Heart right ventricle (tissue), 16 donors: ENCODE results near the gene FHAD1. TPM values are rescaled to one million over a fixed set of nuclear protein-coding genes. Genes with fewer than 3 reads are reported as not detected.

Experiments
- ATAC-seq, 8 donors: fragments of 200-7000 bp; cut with Tn5 transposase; one replicate each; pipeline ENCODE4 v1.9.1; 2020; ENCODE audit warnings: mild to moderate bottlenecking in 8 of 8, moderate library complexity in 8 of 8, moderate number of reproducible peaks in 1 of 8
- DNase-seq, 2 donors: peaks; one replicate each; pipeline ENCODE4 v3.0.0-alpha.2; 2020
- H3K27ac ChIP-seq, 10 donors: fragments of 200-600 bp; sonication (generic) in 2 of 10; one replicate each; pipeline versions ENCODE4 v1.5.0 to v1.8.0; 2020 to 2022; ENCODE audit warnings: mild to moderate bottlenecking in 3 of 10
- H3K27me3 ChIP-seq, 7 donors: fragments of 200-600 bp; one replicate each; pipeline ENCODE4 v1.8.0; 2021 to 2022; ENCODE audit warnings: mild to moderate bottlenecking in 2 of 7
- H3K36me3 ChIP-seq, 9 donors: fragments of 200-600 bp; sonication (generic) in 1 of 9; one replicate each; pipeline versions ENCODE4 v1.5.0 to v1.8.0; 2020 to 2022; ENCODE audit warnings: mild to moderate bottlenecking in 2 of 9
- H3K4me1 ChIP-seq, 9 donors: fragments of 200-600 bp; sonication (generic) in 1 of 9; one replicate each; pipeline versions ENCODE4 v1.5.0 to v1.8.0; 2020 to 2022; ENCODE audit warnings: mild to moderate bottlenecking in 4 of 9
- H3K4me3 ChIP-seq, 10 donors: fragments of 200-600 bp; sonication (generic) in 2 of 10; one replicate each; pipeline versions ENCODE4 v1.5.0 to v1.8.0; 2020 to 2022; ENCODE audit warnings: mild to moderate bottlenecking in 7 of 10, moderate library complexity in 2 of 10
- H3K9me3 ChIP-seq, 11 donors: fragments of 200-600 bp in 10 of 11; sonication (generic) in 2 of 11; one replicate each; pipeline versions ENCODE4 v1.5.0 to v1.8.0; 2013 to 2022; ENCODE audit warnings: mild to moderate bottlenecking in 2 of 11, control low read depth in 1 of 11, moderate library complexity in 1 of 11
- WGBS, 2 donors: extraction: QIAGEN DNeasy Blood & Tissue Kit; methylation state at CpG; one replicate each; pipeline ENCODE4 v1.1.7; 2013; ENCODE audit warnings: inconsistent platforms in 1 of 2; 5-methylcytosine and 5-hydroxymethylcytosine counted together
- intact Hi-C, 10 donors: fragments of 100-400 bp; cut with DNase I; formaldehyde crosslinking; loops; one replicate each; pipeline versions ENCODE4 v1.11.1 to v1.14.2; 2022
- polyA plus RNA-seq, 2 donors: library from polyadenylated mRNA; stranded (reverse); fragments of 200-250 nt; gene quantifications; one replicate each; pipeline ENCODE4 v1.2.3, GENCODE V29; 2013
- total RNA-seq, 10 donors: library from RNA; stranded (reverse); fragmentation: NEBNext Ultra II Directional in 3 of 10; extraction: Animal tissue kit (Norgen Biotek cat#: 25700) in 3 of 10; gene quantifications; one replicate each; pipeline versions ENCODE4 v1.2.1 to v1.2.4, GENCODE V29; 2021 to 2023
- TF ChIP-seq, protein P1 (sequence below), 9 donors: fragments of 200-600 bp; sonication (generic) in 2 of 9; IDR thresholded peaks; one replicate each; pipeline versions ENCODE4 v1.5.0 to v1.8.0; 2021 to 2022; ENCODE audit warnings: antibody characterized with exemption in 9 of 9, mild to moderate bottlenecking in 5 of 9, moderate library complexity in 1 of 9
- donor health status: Arrhythmogenic right ventricular cardiomyopathy.
- donor health status: ischemic (EF 13 %, LVEDD 7.1; RV severe dilation, severe dysfunction).
- donor health status: healthy with polysubstance abuse.
- donor health status: DM: no; HTN: yes; CAD: no.
- donor health status: DM: no; HTN: no; CAD: no.
- donor health status: ischemic (EF 25% LVEDD 6.9; RV normal size, moderate dysfunction).
- donor health status: ischemic (EF 25% LVEDD 5.7; RV mildly dilated, moderate dysfunction).
- donor health status: healthy.
- donor health status: DM: yes; HTN: yes; CAD: no.
- donor health status: Ischemic cardiomyopathy.
- donor health status: ischemic (EF 35%, LVEDD 5.7; RV mildly dilated, moderate dysfunction).
- donor health status: nonischemic (EF 11% LVEDD 7.7; RV severe dilation, severe dysfunction).
- donor health status: DM: yes; HTN: yes; CAD: no.
- donor health status: PGD.
- donor health status: ischemic (EF 29% LVEDD 5.4; RV normal size, mild dysfunction).
- donor health status: nonischemic (EF 23%, LVEDD 6.1; RV moderate dilation, normal function).

FHAD1 gene
- total and polyA plus RNA-seq, 12 donors, result 0.06 to 1.0 (median 0.12) TPM; not detected in 5

DNA sequence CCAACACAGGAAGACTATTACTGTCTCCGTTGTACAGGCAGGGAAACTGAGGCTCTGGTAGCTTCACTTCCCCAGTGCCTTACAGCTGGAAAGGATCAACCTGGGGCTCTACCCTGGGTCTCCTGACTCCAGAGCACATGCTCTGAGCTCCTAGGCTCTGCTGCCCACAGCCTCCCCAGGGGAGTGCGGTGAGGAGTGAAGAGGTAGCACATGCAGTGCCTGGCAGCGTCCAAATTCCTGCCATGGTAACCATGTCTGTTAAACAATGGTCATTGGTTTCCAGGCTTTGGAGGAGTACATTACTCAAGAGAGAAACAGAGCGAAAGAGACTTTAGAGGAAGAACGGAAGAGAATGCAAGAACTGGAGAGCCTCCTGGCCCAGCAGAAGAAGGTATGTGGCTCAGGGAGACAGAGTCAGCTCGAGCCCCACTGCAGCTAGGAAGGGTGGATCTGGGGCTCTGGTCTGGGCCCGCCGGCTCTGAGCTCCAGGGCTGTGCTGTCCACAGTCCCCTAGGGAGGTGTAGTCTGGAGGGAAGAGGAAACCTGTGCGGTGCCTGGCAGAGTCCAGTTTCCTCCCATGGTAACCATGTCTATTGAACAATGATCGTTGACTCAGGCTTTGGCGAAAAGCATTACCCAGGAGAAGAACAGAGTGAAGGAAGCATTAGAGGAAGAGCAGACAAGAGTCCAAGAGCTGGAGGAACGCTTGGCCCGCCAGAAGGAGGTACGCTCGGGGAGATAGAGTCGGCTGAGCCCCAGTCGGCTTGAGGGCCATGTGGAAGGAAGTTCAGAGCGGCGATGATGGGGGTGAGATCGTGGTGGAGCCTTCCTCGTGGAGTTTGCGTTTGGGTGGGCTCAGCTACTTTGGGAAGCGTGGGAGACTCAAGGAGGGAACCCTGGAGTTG, 98.0 kb downstream of the FHAD1 start:
- ATAC-seq (peak; percentile 23 to 92 (median 66)), DNase-seq (no peak)
- Histone ChIP-seq H3K27ac (peak overlapping the region in 4 of 10 donors; percentile 8 to 73 (median 58)), H3K27me3 (peaks cover 0 to 8% (median 0%) of the 10 kb centered on the region in 7 donors), H3K9me3 (no peaks in the 10 kb centered on the region), H3K4me1 (peaks cover 0 to 59% (median 22%) of the 10 kb centered on the region in 9 donors), H3K4me3 (no peak overlapping the region), H3K36me3 (no peaks in the 10 kb centered on the region)
- intact Hi-C loops, result loop anchor here in 2 of 10 donors (5.0 kb wide), 2 partner anchors 62 to 67 kb away; partner anchors contain the start of gene EFHD2 (in 1 of the 2)
- TF ChIP-seq, protein P1, sequence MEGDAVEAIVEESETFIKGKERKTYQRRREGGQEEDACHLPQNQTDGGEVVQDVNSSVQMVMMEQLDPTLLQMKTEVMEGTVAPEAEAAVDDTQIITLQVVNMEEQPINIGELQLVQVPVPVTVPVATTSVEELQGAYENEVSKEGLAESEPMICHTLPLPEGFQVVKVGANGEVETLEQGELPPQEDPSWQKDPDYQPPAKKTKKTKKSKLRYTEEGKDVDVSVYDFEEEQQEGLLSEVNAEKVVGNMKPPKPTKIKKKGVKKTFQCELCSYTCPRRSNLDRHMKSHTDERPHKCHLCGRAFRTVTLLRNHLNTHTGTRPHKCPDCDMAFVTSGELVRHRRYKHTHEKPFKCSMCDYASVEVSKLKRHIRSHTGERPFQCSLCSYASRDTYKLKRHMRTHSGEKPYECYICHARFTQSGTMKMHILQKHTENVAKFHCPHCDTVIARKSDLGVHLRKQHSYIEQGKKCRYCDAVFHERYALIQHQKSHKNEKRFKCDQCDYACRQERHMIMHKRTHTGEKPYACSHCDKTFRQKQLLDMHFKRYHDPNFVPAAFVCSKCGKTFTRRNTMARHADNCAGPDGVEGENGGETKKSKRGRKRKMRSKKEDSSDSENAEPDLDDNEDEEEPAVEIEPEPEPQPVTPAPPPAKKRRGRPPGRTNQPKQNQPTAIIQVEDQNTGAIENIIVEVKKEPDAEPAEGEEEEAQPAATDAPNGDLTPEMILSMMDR (IDR thresholded peaks at IDR 0.05), result no peak
- WGBS, 2 donors, result 80 to 82% methylated on average over 23 of the region's 23 CpGs

DNA sequence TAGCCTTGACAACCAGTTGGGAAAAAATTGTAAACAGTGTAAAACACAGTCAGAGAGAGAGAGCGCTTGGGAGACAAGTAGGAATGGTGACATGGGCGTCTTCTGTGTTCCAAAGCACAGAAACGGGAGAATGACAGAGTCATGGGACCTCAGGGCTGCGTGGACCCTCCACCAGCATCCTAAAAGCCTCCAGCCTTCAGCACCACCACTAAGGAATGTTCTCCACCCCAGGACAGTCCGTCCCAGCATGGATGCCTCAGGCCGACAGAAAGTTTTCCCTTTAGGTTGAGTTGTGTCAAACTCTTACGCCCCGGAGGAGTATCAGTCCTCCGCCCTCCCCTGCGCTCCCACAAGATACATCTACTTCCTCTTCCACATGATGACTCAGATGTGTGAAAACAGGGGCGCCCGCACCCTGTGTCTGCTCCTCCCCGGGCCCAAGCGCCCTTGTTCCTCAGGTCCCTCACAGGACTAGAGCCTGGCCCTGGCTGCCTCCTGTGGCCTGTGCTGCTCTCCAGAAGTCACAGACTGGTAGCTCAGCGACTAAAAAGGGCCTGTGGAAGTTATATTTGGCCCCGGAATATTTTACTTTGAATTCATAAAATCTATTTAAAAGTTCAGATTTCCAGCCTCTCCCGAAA, 98.8 kb downstream of the FHAD1 start:
- H3K27me3 ChIP-seq, result peaks cover 0 to 8% (median 0%) of the 10 kb centered on the region in 7 donors
- intact Hi-C loops, result no loop called here
- peaks cover 0 to 59% (median 22%) of the 10 kb centered on the region in 9 donors for H3K4me1 ChIP-seq
- no peaks in the 10 kb centered on the region for H3K9me3 ChIP-seq
- H3K4me3 ChIP-seq, result no peak overlapping the region
- DNase-seq (peak; percentile 32 to 44), ATAC-seq (peak in 7 of 8 donors; percentile 8 to 58 (median 37))
- WGBS, 2 donors, result 88% methylated on average over 17 of the region's 17 CpGs
- TF ChIP-seq, protein P1 (IDR thresholded peaks at IDR 0.05), result no peak
- no peaks in the 10 kb centered on the region for H3K36me3 ChIP-seq
- peak overlapping the region in 1 of 10 donors; percentile 73 for H3K27ac ChIP-seq

DNA sequence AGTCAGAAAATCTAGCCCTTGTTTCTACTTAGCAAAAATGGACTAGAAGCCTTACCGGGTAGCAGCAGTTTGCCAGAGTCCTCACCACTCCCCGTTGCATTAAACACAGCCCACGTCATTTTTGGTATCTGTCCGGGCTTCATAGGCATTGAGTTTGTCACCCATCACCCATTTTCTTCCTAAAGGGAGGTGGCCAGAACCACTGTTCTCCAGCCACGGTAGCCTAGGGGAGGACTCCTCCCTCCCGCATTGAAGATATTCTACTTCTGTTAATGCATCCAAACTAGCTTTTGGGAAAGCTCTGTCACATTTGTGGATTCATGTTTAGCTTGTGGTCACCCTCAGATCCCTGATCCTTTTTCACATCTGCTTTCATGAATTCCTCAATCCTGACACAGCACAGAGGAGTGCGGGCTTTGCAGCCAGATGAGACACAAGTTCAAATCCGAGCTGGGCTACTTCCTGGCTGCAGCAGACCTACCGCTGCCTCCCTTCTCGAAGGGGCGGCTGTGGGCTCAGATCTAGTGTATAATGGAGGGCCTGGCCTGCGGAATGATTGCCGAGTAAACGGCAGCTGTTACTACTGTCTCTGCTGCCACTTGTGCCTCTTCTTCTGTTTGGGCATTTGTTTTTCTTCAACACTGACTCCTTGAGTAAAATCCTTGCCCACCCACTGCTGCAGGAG, 99.5 kb downstream of the FHAD1 start:
- WGBS, 2 donors, result 89 to 92% methylated on average over 14 of the region's 14 CpGs
- no peak for ATAC-seq

More for the DNA sequence above, 99.5 kb downstream of the FHAD1 start:
- Histone ChIP-seq H3K27ac (peak overlapping the region in 1 of 10 donors; percentile 73), H3K36me3 (no peaks in the 10 kb centered on the region), H3K27me3 (peaks cover 0 to 8% (median 0%) of the 10 kb centered on the region in 7 donors), H3K4me3 (no peak overlapping the region), H3K4me1 (peaks cover 0 to 55% (median 22%) of the 10 kb centered on the region in 9 donors), H3K9me3 (no peaks in the 10 kb centered on the region)
- TF ChIP-seq, protein P1 (IDR thresholded peaks at IDR 0.05), result no peak
- intact Hi-C loops, result no loop called here
- DNase-seq, result no peak
